Measurements from ENCODE around the gene NR3C1.

DNA sequence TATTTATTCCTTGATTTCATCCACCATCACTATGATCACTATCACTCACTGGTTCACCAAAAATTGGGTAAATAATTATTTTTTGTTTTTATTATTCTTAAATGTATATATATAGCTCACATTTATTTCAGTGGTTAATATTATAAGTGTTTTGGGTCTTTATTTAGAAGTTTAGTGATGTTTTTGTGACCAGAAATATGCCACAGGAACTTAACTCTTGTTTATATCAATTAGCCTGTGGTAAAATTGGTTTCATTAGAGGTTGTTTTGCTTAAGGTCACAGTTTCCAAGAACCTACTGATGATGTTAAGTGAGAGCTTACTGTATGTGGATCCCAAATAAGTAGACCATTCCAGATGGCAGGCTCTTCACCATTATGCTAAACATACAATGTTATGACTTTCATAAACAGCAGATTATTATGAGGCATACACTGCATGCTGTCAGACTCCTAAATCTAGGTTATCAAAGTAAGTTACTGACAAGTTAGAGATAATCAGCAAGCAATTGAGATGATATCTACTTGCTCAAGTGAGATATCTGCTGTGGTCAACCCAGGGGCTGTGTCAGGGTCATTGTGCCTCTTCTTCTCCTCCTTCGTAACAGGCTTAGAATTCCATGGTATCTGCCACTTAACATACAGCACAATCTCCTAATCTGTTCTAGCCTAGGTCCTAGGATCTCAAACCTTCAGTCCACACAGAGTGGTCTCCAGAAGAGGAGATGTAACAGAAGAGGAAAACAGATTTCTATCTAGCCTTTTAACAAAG, 57.6 kb downstream of the NR3C1 start:
- no peak for TF ChIP-seq TOX (CRISPR knock-in tag; IDR thresholded peaks at IDR 0.05; ENCODE audit: borderline replicate concordance)
- TF ChIP-seq RARB (CRISPR knock-in tag; IDR thresholded peaks at IDR 0.05): no peak
- TF ChIP-seq CSDC2 (CRISPR knock-in tag; IDR thresholded peaks at IDR 0.05): no peak
- no peak for TF ChIP-seq POU6F1 (CRISPR knock-in tag; IDR thresholded peaks at IDR 0.05; ENCODE audit: borderline replicate concordance, low read depth)
- TF ChIP-seq ARNTL (CRISPR knock-in tag; IDR thresholded peaks at IDR 0.05; ENCODE audit: borderline replicate concordance, low read depth): no peak
- TF ChIP-seq CREB5 (CRISPR knock-in tag; IDR thresholded peaks at IDR 0.05; ENCODE audit: low read depth): no peak
- TF ChIP-seq PATZ1 (CRISPR knock-in tag; IDR thresholded peaks at IDR 0.05; ENCODE audit: borderline replicate concordance): no peak
- TF ChIP-seq GLIS3 (CRISPR knock-in tag; IDR thresholded peaks at IDR 0.05): no peak
- no peak for TF ChIP-seq ZFP3 (CRISPR knock-in tag; IDR thresholded peaks at IDR 0.05)
- no peak for TF ChIP-seq ESRRG (CRISPR knock-in tag; IDR thresholded peaks at IDR 0.05)

Data from SK-N-SH treated with all-trans-retinoic acid at 6 μM for 48 hours (cell line).